OCI-LY1 (cell line): Measurements from ENCODE around the gene CAB39L.

Source experiments
- CTCF ChIP-seq: fragments of 200-600 bp; sonication (generic), shearing (Covaris generic); IDR thresholded peaks from 2 replicates; pipeline ENCODE4 v1.5.1; 2017; ENCODE audit warnings: mild to moderate bottlenecking, antibody characterized with exemption, low read length, moderate library complexity, mixed read lengths
- EZH2 ChIP-seq: fragments of 200-600 bp; sonication (generic), shearing (Covaris generic); IDR thresholded peaks from 2 replicates; pipeline ENCODE4 v1.8.0; 2017; ENCODE audit warnings: borderline replicate concordance, mixed run types, mild to moderate bottlenecking, antibody characterized with exemption, low read length, moderate library complexity, mixed read lengths

DNA sequence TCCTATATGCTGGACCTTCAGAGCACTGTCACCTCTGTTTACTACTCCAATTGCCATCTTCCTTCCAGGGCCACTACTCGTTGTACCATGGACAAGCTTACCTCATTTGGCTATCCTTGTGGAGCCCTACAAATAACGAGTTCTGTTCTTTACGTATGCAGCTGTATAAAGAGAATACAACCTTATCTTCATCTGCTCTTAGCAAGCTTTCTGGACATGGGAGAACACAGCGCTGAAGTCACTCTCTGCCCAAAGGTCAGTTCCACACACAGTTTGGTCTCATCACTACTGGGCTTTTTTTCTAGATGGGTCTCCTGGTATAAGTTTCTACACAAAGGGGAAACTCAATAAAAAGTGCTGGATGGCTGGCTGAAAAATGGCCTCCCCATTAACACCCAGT, 107.2 kb downstream of the CAB39L start:
- TF ChIP-seq CTCF: no peak
- TF ChIP-seq EZH2: no peak
